B cell (primary cell): ENCODE results near the gene CNOT6.

Source experiments
- CTCF ChIP-seq: fragments of 200-600 bp; IDR thresholded peaks from one replicate; pipeline ENCODE4 v1.8.0; 2022; ENCODE audit warnings: antibody characterized with exemption, mild to moderate bottlenecking
- EZH2 ChIP-seq: IDR thresholded peaks from 2 replicates; pipeline ENCODE4 v1.6.1; 2012; ENCODE audit warnings: borderline replicate concordance, low read depth, mild to moderate bottlenecking, moderate library complexity, low read length; ENCODE audit not compliant: insufficient read depth, poor library complexity, severe bottlenecking

GRCh38 chr5:180593446-180594206 lies 99.4 kb downstream of the CNOT6 start:
- no peak for TF ChIP-seq EZH2
- TF ChIP-seq CTCF = no peak
